Thyroid gland (tissue), 4 donors: ENCODE measurements around the gene DVL2.

Source experiments
- CTCF ChIP-seq, 6 experiments: fragments of 200-600 bp in 3 of 6; fragments of 450-650 bp in 3 of 6; sonication (generic) in 3 of 6; IDR thresholded peaks; one replicate each; pipeline ENCODE4 v1.5.1; 2016 to 2019; ENCODE audit warnings: antibody characterized with exemption in 6 of 6, mild to moderate bottlenecking in 2 of 6, inconsistent platforms in 1 of 6, moderate library complexity in 1 of 6
- POLR2A ChIP-seq, 2 donors: fragments of 450-650 bp; IDR thresholded peaks; one replicate each; pipeline ENCODE4 v1.6.1; 2017; ENCODE audit warnings: antibody characterized with exemption in 2 of 2, mild to moderate bottlenecking in 2 of 2, moderate library complexity in 1 of 2

GRCh38 chr17:7258731-7259554, 24.6 kb upstream of the DVL2 start:
- TF ChIP-seq CTCF (IDR thresholded peaks at IDR 0.05) (no peak), POLR2A (IDR thresholded peaks at IDR 0.05) (no peak)
